Mucosa of descending colon (tissue), 3 donors: ENCODE data around the gene CCDC195. TPM values are rescaled to one million over a fixed set of nuclear protein-coding genes. Genes with fewer than 3 reads are reported as not detected.

Experiments used
- ATAC-seq: fragments of 200-7000 bp; cut with Tn5 transposase; one replicate; pipeline ENCODE4 v1.9.1; 2020; ENCODE audit warnings: mild to moderate bottlenecking, moderate library complexity
- DNase-seq, 3 donors: peaks; one replicate each; pipeline ENCODE4 v3.0.0-alpha.2; 2020
- H3K36me3 ChIP-seq: fragments of 200-600 bp; one replicate; pipeline ENCODE4 v1.8.0; 2021; ENCODE audit warnings: low read depth, mild to moderate bottlenecking
- H3K4me1 ChIP-seq: fragments of 200-600 bp; one replicate; pipeline ENCODE4 v1.8.0; 2021; ENCODE audit warnings: low read depth, mild to moderate bottlenecking
- H3K4me3 ChIP-seq: fragments of 200-600 bp; one replicate; pipeline ENCODE4 v1.8.0; 2021; ENCODE audit warnings: mild to moderate bottlenecking
- H3K9me3 ChIP-seq: fragments of 200-600 bp; one replicate; pipeline ENCODE4 v1.8.0; 2021; ENCODE audit warnings: mild to moderate bottlenecking
- CTCF ChIP-seq: fragments of 200-600 bp; IDR thresholded peaks from one replicate; pipeline ENCODE4 v1.8.0; 2022; ENCODE audit warnings: antibody characterized with exemption, mild to moderate bottlenecking
- intact Hi-C, 2 donors: fragments of 100-400 bp; cut with DNase I in 1 of 2; cut with micrococcal nuclease in 1 of 2; formaldehyde crosslinking; loops; one replicate each; pipeline versions ENCODE4 v1.11.0 to v1.11.1; 2022; cut with DNase I, micrococcal nuclease
- total RNA-seq, 3 donors: library from RNA; stranded (reverse); fragmentation: NEBNext Ultra II Directional in 2 of 3; extraction: Animal tissue kit (Norgen Biotek cat#: 25700) in 2 of 3; gene quantifications; one replicate each; pipeline versions ENCODE4 v1.2.1 to v1.2.4, GENCODE V29; 2021 to 2023
- donor health status: DM: no; HTN: no; CAD: no; lungs with moderate emphysema.
- donor health status: DM: no; HTN: no; CAD: no.
- donor health status: DM: no; HTN: yes; CAD: no.

CCDC195 gene
- total RNA-seq, 3 donors from 2014 or later, result not detected

GRCh38 chr2:224749136-224749535, 33.0 kb upstream of the CCDC195 start:
- intact Hi-C loops, result no loop called here
- H3K4me3 ChIP-seq, result no peak overlapping the region
- no peaks in the 10 kb centered on the region for H3K36me3 ChIP-seq
- H3K4me1 ChIP-seq, result no peaks in the 10 kb centered on the region
- DNase-seq (no peak), ATAC-seq (no peak)
- no peaks in the 10 kb centered on the region for H3K9me3 ChIP-seq
- TF ChIP-seq CTCF, result no peak

GRCh38 chr2:224747765-224748164, 31.6 kb upstream of the CCDC195 start:
- no peaks in the 10 kb centered on the region for H3K36me3 ChIP-seq
- H3K4me1 ChIP-seq, result no peaks in the 10 kb centered on the region
- H3K9me3 ChIP-seq, result no peaks in the 10 kb centered on the region
- H3K4me3 ChIP-seq, result no peak overlapping the region
- DNase-seq, result no peak
- ATAC-seq, result no peak
- intact Hi-C loops, result no loop called here
- no peak for TF ChIP-seq CTCF

GRCh38 chr2:224736227-224736626, 20.1 kb upstream of the CCDC195 start:
- DNase-seq (no peak), ATAC-seq (no peak)
- H3K4me1 ChIP-seq, result no peaks in the 10 kb centered on the region
- intact Hi-C loops, result no loop called here
- TF ChIP-seq CTCF, result no peak
- H3K9me3 ChIP-seq, result peaks cover 16% of the 10 kb centered on the region
- no peak overlapping the region for H3K4me3 ChIP-seq
- H3K36me3 ChIP-seq, result no peaks in the 10 kb centered on the region

- no peak for ATAC-seq
- no peak for TF ChIP-seq CTCF
- DNase-seq, result no peak
Measured at GRCh38 chr2:224734949-224735348, 18.8 kb upstream of the CCDC195 start.

GRCh38 chr2:224731665-224732064, 15.5 kb upstream of the CCDC195 start:
- Histone ChIP-seq H3K4me3 (no peak overlapping the region), H3K4me1 (no peaks in the 10 kb centered on the region), H3K36me3 (no peaks in the 10 kb centered on the region), H3K9me3 (peaks cover 15% of the 10 kb centered on the region)
- no peak for ATAC-seq
- intact Hi-C loops, result no loop called here
- TF ChIP-seq CTCF, result no peak
- no peak for DNase-seq

More at GRCh38 chr2:224734949-224735348, 18.8 kb upstream of the CCDC195 start:
- intact Hi-C loops, result no loop called here
- Histone ChIP-seq H3K4me3 (no peak overlapping the region), H3K9me3 (peaks cover 16% of the 10 kb centered on the region), H3K36me3 (no peaks in the 10 kb centered on the region), H3K4me1 (no peaks in the 10 kb centered on the region)

- H3K4me3 ChIP-seq, result no peak overlapping the region
- no peaks in the 10 kb centered on the region for H3K36me3 ChIP-seq
- no peak for ATAC-seq
- intact Hi-C loops, result no loop called here
- no peak for DNase-seq
- no peaks in the 10 kb centered on the region for H3K4me1 ChIP-seq
- H3K9me3 ChIP-seq, result peaks cover 5% of the 10 kb centered on the region
- no peak for TF ChIP-seq CTCF
Measured at GRCh38 chr2:224729435-224729834, 13.3 kb upstream of the CCDC195 start.
